NOMO-1 (cell line): ENCODE results near the gene NAA80.
A peak's percentile ranks its signal among the peaks of the same experiment; 100 is the strongest.
"Not testable (repeated sequence)": the region's sequence is repeated elsewhere in the genome, so short reads cannot be mapped to it uniquely, and the experiment has no call there.

Source experiments
- DNase-seq, 2 experiments: peaks; one replicate each; lab custom pipeline; 2025; ENCODE audit not compliant: unreplicated experiment in 2 of 2; lab: John Stamatoyannopoulos, UW

NAA80 gene

DNA sequence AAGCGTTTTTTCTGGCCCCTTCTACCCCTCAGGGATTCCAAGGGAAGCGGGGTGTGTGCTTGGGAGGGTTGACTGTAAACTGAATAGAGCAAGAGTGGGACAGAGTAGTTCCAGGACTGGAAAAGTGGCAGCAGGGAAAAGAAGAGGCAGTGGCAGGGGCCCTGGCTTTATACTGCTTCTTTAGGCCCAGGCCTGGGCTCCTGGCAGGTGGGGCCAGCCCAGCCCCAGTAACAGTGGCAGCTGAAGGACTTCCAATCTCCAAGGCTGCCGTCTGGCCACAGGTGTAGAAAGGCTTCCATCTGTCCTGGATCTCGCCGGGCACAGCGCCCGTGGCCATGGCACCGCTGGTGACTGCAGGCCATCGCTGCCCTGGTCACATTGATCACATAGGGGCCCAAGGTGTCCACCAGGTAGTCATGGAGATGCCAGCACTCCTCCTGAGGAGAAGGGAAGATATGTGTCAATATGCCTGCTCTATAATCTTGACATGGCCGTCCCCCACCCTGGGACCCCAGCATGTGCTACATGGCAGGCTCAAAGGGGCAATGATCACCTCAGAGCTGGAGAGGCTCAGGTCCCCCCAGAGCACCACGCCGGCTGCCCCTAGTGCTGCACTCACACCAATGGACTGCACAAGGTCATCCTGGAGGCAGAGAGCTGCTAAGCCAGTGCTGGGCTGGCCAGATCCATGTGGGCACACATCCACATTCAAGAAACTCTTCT, 6.0 kb downstream of the NAA80 start:
- DNase-seq: no peak

DNA sequence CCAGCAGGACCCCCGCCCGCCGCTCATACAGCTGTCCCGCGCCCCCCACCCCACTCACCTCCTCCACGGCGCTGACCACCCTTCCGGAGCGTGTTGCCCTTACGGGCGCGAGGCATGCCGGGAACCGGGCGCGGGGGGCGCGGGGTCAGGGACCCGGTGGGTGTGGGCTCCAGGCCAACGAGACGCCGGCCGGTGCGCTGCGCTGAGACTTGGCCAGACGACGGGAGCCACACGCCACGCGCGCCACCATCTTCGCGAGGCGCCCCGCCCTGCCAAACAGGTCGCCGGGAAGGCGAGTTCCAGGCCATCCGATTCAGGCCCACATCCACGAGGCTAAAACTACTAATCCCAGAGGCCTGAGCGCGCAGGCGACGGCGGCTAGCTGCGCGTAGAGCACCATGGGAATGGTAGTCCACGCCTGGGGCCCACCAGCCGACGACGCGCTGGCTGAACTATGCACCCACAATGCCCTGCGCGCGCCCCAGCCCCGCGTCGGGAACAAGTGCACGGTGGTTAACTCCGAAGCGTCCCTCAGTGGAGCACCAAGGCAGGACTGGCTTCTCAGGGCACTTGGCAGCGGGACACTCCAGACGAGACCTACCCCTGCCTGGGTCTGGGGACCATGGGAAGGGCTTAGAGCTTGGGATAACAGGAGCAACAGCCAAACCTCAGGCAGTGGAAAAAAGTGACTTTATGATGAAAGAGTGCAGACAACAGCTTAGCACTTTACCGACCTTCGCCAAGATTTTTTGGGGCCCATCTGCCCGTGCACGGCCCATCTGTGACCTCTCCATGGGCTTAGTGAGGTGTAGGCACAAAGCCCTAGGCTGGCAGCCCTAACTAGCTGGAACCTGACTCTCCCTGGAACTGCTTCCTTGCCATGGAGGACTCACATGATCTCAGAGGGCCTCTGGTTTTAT, 6.8 kb downstream of the NAA80 start, which contains the start of gene IFRD2:
Gene IFRD2 (minus strand): TSS at position 271 of the 920 bp plus-strand sequence. CDS start 155 bp downstream, at position 116.
- DNase-seq: peak; percentile 98 to 99

DNA sequence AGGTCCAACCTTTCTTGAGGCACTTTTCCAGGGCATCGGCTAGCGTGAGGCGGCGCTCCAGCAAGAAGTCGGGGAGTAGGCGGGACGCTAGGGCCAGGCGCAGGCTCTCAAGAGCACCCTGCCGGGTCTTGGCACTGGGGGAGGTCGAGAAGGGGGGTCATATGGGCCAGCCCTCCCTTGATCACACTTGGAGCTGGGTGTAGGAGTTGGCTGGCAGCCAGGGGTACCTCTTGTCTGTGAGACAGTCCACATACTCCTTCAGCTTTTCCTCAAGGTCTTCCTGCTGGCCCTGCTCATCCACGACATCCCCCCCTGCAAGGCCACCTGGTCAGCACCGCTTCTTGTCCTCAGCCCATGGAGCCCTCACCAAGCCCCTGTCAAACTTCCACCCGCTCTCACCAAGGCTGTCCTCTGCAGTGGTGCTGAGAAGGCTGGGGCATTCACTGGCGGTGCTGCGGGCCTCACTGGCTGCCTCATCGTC, 9.0 kb downstream of the NAA80 start:
- no peak for DNase-seq

DNA sequence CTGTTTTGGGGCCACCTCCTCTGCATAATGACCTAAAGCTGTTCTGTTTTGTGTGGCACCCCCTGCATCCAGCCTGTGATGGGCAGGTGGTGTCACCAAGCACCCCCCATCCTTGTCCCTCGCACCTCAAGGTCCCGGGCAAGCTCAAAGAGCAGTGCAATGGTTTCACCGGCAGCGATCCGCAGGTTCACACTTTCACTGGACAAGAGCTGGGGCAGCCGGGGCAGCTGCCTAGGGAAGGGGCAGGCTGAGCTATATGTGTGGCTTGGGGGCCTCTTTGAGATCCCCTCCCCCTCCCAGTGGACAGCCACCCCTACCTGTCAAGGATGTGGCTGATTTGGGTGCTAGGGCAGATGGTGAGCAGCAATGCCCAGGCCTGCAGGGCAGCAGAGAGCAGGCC, 10.1 kb downstream of the NAA80 start:
- no peak for DNase-seq

DNA sequence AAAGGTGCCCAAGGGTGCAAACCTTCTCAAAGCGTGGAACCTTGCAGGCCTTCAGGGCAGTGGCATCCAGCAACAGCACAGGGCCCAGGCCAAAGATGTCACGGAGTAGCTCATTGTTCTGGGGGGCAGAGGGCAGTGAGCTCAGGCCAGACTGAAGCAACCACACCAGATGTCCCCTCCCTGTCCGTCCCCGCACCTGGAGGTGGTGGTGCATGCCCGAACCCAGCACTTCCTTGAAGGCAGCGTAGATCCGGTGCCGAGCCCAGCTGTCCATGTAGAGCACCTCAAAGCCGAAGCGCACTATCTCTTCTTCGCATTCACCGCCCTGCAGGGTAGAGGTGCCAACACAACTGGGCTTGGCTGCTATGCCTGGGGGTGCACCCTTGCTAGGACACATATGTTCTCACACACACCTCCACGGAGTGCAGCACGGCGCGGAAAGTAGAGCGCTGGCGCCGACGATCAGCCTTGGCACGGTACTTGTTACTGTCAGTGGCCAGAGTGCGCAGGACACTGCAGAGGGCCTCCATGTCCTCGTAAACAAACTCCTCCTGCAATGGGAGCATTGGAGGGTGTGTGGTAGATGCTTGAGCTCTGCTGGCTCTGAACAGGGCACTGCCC, 10.7 kb downstream of the NAA80 start:
- DNase-seq: no peak

DNA sequence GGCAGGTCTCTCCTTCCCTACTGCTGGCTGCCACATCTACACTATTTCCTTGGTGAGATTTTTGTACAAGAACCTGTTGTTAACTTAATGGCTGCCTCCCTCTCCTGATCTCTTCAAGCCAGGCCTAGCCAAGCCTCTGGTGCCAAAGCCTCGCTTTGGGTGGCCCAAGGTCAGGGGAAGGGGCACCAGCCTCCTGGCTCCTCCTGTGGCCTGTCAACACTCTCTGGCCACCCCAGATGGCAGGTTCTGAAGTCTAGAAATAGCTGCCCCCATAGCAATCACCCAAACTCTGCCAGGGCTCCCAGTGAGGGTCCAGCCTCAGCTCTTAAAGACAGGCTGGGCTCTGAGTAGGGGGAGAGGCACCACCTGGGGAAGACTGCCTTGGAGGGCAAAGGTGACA, 11.9 kb downstream of the NAA80 start:
- no peak for DNase-seq

DNA sequence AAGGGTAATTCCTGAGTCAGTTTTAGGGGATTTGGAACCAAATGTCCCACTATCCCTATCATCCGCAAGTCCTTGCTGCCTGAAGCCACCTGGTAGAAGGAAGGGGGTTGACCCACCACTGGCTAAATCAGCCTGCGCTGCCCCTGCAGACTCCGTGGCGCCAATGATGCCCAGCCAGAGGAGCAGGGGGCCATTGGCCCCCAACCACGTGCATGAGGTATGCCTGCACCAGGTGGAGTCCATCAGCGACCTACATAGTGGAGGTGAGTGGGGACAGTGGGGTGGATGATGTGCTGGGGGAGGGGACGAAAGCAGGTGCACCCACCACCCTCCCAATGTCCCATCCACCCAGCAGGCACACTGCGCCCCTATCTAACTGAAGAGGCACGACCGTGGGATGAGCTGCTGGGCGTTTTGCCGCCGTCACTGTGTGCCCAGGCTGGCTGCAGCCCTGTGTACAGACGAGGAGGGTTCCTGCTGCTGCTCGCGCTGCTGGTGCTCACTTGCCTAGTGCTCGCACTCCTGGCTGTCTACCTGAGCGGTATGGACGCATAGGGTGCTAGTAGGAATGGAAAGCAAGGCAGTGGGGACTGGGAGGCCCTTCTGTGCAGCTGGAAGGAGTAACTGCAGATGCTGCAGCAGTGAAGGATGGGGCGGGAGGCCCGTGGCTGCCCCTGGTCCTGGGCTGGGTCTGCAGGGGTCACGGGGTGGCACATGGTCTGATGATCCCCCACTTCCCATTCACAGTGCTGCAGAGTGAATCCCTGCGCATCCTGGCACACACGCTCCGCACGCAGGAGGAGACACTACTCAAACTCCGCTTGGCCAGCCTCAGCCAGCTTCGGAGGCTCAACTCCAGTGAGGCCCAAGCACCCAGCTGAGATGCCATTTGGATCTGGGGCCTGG, 12.6 kb downstream of the NAA80 start:
- DNase-seq: no peak

DNA sequence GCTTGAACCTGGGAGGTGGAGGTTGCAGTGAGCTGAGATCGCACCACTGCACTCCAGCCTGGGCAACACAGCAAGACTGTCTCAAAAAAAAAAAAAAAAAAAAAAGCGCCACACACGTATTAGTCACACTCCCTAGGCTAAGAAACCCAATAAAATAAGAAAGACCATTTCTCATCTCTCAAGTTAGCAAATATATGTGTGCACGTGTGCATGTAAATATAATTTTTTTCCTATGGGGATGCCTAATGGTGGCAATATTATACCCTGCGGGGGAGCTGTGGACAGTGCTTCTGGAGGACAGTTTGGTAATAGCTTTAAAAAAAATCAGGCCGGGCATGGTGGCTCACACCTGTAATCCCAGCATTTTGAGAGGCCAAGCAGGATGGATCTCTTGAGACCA, 15.1 kb downstream of the NAA80 start:
- not testable (repeated sequence) for DNase-seq

DNA sequence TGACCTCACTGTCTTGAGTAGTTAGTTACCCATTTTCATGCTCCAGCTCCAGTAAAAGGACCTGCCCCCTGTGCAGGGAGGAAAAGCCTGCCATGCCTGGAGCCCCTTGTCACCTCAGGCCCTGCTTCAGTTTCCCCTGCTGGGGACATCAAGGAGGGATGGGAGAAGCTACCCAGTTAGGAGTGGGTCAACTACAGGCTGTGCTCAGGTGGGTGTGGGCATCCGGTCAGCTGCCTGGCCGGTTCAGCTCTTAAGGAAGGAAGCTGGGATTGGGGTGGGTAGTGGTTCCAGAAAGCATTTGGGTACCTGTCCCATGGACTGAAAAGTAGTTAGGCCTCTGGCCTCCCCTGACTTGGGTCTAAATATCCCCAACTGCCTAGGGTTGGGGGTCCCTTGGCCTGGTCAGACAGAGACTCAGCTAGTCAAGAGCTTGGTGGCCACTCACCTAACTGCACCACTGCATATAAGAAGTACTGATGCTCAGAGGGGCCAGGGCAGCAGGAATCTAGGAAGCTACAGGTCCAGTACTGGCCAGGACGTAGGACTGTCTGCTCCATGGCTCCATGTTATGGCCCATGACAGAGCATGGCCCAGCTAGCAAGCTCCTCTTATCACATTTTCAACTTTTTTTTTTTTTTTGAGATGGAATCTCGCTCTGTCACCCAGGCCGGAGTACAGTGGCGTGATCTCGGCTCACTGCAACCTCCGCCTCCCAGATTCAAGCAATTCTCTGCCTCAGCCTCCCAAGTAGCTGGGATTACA, 19.8 kb downstream of the NAA80 start:
- DNase-seq: no peak

DNA sequence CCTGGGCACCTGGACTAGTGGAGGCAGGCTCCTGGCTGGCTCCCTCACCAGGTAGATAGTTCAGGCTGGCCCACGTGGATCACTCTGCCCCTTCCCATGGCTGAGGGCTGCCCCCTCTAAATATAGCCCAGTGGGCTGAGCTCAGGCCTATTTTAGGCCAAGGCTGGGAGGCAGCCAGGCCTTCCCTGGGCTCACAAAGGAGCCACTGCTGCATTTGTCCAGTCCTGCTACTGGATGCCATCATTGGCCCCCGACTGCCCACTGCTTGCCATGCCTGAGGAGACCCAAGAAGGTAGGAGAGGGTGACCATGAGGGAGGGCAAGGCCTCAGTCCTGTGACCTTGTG, 20.4 kb downstream of the NAA80 start, which contains the start of gene LSMEM2:
Gene LSMEM2 (plus strand): TSS at position 208 of the 345 bp plus-strand sequence. CDS start 27 bp downstream, at position 235.
- no peak for DNase-seq

DNA sequence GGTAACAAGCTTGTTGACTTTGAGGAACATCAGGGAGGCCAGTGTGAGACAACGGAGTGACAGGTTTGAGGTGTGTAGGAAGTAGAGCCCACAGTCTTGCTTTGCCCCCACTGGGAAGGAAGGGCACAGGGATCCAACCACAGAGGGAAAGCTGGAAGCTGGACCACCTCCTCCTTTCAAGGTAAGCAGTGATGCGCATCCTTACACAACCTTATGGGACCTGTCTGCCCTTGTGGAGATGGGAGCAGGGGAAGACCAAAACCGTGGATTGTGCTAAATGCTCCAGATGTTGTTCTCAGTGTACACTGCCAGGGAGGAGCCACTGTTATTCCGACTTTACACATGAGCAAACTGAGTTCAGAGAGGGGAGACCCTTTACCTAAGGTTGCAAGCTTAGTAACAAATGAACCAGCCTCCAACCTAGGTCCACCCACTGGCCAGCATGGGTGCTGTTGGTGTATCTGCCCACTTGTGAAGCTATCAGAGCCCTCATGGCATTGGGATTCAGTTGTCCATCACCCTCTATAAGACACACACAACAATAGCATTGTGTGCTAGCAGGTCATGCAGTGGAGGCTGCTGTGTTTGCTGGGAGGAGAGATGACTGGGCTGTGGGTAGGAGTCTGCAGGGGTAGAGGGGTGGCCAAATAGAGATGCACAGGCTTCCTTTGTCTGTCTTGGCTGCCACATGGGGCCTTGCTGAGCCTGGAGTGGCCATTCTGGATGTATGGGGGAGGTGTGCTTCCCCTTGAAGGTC, 20.9 kb downstream of the NAA80 start:
- no peak for DNase-seq

DNA sequence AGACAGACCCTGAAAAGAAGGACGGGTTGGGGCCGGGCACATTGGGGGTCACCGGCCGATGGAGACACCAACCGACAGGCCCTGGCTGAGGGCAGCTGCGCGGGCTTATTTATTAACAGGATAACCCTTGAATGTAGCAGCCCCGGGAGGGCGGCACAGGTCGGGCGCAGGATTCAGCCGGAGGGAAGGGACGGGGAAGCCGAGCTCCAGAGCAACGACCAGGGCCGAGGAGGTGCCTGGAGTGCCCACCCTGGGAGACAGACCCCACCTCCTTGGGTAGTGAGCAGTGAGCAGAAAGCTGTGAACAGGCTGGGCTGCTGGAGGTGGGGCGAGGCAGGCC, 22.5 kb downstream of the NAA80 start:
- DNase-seq: no peak

DNA sequence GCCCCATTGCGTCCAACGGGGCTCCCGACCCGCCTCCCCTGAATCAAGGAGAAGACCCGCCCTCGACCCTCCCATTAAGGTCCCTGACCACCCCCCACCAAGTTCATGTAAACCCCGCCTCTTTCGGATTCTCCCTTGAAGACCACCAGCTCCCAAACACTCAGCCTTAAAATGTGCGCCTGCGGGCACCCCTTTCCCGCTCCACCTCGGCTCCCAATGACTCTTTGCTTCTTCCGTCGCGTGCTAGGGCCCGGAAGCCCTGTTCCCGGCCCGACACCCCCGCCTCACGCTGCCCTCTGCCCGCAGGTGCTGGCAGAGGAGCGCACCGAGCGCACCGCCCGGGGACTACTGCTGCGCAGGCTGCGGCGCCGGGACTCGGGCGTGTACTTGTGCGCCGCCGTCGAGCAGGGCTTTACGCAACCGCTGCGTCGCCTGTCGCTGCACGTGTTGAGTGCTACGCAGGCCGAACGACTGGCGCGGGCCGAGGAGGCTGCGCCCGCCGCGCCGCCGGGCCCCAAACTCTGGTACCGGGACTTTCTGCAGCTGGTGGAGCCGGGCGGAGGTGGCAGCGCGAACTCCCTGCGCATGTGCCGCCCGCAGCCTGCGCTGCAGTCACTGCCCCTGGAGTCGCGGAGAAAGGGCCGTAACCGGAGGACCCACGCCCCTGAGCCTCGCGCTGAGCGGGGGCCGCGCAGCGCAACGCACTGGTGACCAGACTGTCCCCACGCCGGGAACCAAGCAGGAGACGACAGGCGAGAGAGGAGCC, 23.0 kb downstream of the NAA80 start:
- DNase-seq: no peak

DNA sequence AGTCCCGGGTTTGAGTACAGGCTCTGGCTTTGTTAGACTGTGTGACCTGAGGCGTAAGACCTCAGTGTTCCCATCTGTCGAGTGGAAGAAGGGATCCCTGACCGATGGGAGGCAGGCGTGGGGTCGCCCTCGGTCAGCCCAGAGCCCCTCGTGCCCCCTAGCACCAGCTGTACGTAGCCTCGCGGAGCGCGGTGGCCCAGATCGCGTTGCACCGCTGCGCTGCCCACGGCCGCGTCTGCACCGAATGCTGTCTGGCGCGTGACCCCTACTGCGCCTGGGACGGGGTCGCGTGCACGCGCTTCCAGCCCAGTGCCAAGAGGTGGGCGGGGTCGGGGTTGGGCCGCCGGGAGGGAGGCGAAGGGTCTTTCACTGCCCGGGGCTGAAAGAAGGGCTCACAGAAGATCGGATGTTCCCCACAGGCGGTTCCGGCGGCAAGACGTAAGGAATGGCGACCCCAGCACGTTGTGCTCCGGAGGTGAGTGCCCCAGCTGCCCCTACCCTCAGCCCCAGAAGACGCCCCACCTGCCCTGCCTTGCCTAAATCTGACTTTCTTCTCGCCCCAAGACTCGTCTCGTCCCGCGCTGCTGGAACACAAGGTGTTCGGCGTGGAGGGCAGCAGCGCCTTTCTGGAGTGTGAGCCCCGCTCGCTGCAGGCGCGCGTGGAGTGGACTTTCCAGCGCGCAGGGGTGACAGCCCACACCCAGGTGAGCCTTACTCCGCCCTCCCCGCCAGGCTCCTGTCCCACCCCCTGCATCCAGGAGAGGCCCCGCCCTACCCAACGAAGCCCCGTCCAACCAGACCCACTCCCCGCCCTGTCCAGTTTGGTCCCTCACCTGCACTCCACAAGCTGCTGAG, 23.8 kb downstream of the NAA80 start:
- no peak for DNase-seq

DNA sequence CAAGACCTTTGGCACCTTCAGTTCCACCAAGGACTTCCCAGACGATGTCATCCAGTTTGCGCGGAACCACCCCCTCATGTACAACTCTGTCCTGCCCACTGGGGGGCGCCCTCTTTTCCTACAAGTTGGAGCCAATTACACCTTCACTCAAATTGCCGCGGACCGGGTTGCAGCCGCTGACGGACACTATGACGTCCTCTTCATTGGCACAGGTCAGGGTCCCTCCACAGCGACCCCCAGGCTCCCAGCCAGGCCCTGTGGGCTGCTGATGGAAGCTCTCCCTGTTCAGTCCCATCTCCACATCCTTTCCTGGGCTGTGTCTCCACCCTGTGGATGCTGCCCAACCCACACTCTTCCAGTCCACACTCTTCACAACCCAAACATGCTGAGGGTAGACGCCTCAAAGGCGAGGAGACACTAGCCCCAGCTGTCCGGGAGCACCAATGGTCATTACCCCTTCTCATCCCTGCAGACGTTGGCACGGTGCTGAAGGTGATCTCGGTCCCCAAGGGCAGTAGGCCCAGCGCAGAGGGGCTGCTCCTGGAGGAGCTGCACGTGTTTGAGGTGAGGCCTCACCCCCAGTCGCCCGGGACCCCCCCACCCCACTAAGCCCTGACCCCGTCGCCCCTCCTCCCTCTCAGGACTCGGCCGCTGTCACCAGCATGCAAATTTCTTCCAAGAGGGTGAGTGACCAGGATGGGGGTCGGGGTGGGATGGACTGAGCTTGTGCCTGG, 24.7 kb downstream of the NAA80 start:
- DNase-seq: peak; percentile 51 to 53

DNA sequence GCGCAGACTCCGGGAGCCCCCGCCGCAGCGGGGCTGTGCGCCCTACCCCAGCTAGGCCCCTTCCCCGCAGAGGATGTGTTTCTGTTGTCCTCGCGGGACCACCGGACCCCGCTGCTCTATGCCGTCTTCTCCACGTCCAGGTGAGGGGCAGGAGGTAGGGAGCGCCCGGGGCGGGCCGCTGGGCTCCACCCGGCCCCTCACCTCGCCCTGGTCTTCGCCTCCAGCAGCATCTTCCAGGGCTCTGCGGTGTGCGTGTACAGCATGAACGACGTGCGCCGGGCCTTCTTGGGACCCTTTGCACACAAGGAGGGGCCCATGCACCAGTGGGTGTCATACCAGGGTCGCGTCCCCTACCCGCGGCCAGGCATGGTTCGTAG, 25.5 kb downstream of the NAA80 start:
- DNase-seq: no peak
